ENCODE results near the gene CDKAL1.

DNA sequence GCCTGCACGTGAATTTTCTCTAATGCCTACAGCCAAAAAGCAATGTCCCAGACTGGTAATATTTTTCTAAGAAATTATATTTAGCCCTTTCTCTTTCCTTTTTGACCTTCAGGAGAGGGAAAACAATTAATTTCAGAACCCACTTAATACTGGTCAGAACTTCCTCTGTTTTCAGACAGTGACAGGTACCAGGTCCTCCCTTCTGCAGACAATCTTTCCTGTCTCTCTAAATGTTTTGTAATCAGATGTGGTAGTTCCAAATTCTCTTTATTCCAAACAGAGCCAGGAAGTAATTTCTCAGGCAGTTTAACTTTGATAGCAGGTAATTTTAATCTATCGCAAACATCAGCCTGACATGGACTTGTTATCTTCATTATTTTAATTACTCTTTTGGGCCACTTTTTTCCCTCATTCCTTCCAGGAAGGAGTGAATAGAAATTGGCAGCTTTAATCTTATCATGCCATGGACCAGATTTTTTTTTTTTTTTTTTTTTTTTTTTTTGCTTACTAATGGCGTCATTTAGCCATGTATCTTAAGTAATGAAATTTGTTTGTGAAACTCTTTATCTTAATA lies 710.7 kb downstream of the CDKAL1 start:
- TF ChIP-seq, protein P1, sequence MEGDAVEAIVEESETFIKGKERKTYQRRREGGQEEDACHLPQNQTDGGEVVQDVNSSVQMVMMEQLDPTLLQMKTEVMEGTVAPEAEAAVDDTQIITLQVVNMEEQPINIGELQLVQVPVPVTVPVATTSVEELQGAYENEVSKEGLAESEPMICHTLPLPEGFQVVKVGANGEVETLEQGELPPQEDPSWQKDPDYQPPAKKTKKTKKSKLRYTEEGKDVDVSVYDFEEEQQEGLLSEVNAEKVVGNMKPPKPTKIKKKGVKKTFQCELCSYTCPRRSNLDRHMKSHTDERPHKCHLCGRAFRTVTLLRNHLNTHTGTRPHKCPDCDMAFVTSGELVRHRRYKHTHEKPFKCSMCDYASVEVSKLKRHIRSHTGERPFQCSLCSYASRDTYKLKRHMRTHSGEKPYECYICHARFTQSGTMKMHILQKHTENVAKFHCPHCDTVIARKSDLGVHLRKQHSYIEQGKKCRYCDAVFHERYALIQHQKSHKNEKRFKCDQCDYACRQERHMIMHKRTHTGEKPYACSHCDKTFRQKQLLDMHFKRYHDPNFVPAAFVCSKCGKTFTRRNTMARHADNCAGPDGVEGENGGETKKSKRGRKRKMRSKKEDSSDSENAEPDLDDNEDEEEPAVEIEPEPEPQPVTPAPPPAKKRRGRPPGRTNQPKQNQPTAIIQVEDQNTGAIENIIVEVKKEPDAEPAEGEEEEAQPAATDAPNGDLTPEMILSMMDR (IDR thresholded peaks at IDR 0.05) = no peak
- TF ChIP-seq POLR2A (IDR thresholded peaks at IDR 0.05) = no peak
